Endothelial cell of umbilical vein (primary cell): ENCODE data around the gene NTN1. TPM values are rescaled to one million over a fixed set of nuclear protein-coding genes. Genes with fewer than 3 reads are reported as not detected.

ENCODE experiments used
- BruUV-seq: library from RNA; stranded (reverse); fragments of 400-500 nt; replicated peaks from 2 replicates; lab custom pipeline; 2021; lab: Mats Ljungman, UMichigan
- CTCF ChIA-PET: fragments of 300-600, 350-600 bp; sonication (Branson Sonifier 250); formaldehyde crosslinking; loops from one replicate; lab custom pipeline; 2021; ENCODE audit warnings: antibody characterized with exemption, inconsistent platforms; lab: Charles Lee
- POLR2A ChIA-PET: fragments of 300-600, 350-600 bp; sonication (Branson Sonifier 250); formaldehyde crosslinking; loops from one replicate; lab custom pipeline; 2021; ENCODE audit warnings: antibody characterized with exemption, inconsistent platforms; lab: Charles Lee
- DNase-seq: peaks from one replicate; pipeline ENCODE4 v3.0.0-alpha.2; 2011; ENCODE audit warnings: low read depth, low spot score
- FAIRE-seq: peaks from 2 replicates; lab custom pipeline; 2011; peaks lifted over from hg19 to GRCh38; lab: Jason Lieb, UNC
- H2AFZ ChIP-seq: 2 replicates; pipeline ENCODE4 v1.6.0; 2012; ENCODE audit warnings: low read depth, low read length, control low read depth, inconsistent platforms
- H3K27ac ChIP-seq: 2 replicates; pipeline ENCODE4 v1.5.1; 2011; ENCODE audit warnings: low read depth, mild to moderate bottlenecking, control low read depth, low read length, moderate library complexity; ENCODE audit not compliant: insufficient read depth
- H3K27me3 ChIP-seq, 2 experiments: 2 replicates each; pipeline versions ENCODE4 v1.6.0 to v1.6.1; 2011; ENCODE audit warnings: low read length in 2 of 2, mixed read lengths in 1 of 2; ENCODE audit not compliant: control insufficient read depth in 2 of 2, insufficient read depth in 2 of 2
- H3K36me3 ChIP-seq, 2 experiments: 2 replicates in 1 of 2; 3 replicates in 1 of 2; pipeline ENCODE4 v1.5.1; 2011; ENCODE audit warnings: low read length in 2 of 2, mild to moderate bottlenecking in 1 of 2, moderate library complexity in 1 of 2; ENCODE audit not compliant: control insufficient read depth in 2 of 2, insufficient read depth in 2 of 2; ENCODE audit errors: extremely low read depth in 1 of 2
- H3K4me1 ChIP-seq: 3 replicates; pipeline ENCODE4 v1.5.1; 2011; ENCODE audit warnings: mild to moderate bottlenecking, low read length; ENCODE audit not compliant: control insufficient read depth, insufficient read depth; ENCODE audit errors: extremely low read depth
- H3K4me2 ChIP-seq: 2 replicates; pipeline ENCODE4 v1.6.1; 2011; ENCODE audit warnings: low read length, control low read depth, mixed read lengths; ENCODE audit not compliant: insufficient read depth
- H3K4me3 ChIP-seq, 3 experiments: fragments of 200-600 bp in 1 of 3; sonication (generic), shearing (Covaris generic) in 1 of 3; replicated peaks in 1 of 3; 2 replicates each; pipeline ENCODE4 v1.5.1; 2011 to 2016; ENCODE audit warnings: control low read depth in 3 of 3, low read length in 3 of 3, mild to moderate bottlenecking in 2 of 3, inconsistent platforms in 1 of 3, low read depth in 1 of 3, moderate library complexity in 1 of 3; ENCODE audit not compliant: insufficient read depth in 1 of 3
- H3K79me2 ChIP-seq: 2 replicates; pipeline ENCODE4 v1.6.0; 2012; ENCODE audit warnings: low read length, inconsistent platforms; ENCODE audit not compliant: control insufficient read depth, insufficient read depth
- H3K9ac ChIP-seq: replicated peaks from 2 replicates; pipeline ENCODE3; 2011; ENCODE audit warnings: low read length, control low read depth; ENCODE audit not compliant: insufficient read depth; ENCODE audit errors: extremely low read depth
- H3K9me1 ChIP-seq: replicated peaks from 3 replicates; pipeline ENCODE4 v1.6.0; 2011; ENCODE audit warnings: mild to moderate bottlenecking, low read length; ENCODE audit not compliant: control insufficient read depth, insufficient read depth; ENCODE audit errors: extremely low read depth
- H3K9me3 ChIP-seq: replicated peaks from 2 replicates; pipeline ENCODE4 v1.5.1; 2012; ENCODE audit warnings: low read length, inconsistent platforms; ENCODE audit not compliant: control insufficient read depth, insufficient read depth
- H4K20me1 ChIP-seq: replicated peaks from 2 replicates; pipeline ENCODE3; 2011; ENCODE audit warnings: mild to moderate bottlenecking, low read length; ENCODE audit not compliant: control insufficient read depth, insufficient read depth; ENCODE audit errors: extremely low read depth
- EZH2 ChIP-seq: IDR thresholded peaks from 2 replicates; pipeline ENCODE4 v1.6.1; 2012; ENCODE audit warnings: borderline replicate concordance, low read depth, mild to moderate bottlenecking, moderate library complexity, low read length, inconsistent platforms; ENCODE audit not compliant: severe bottlenecking
- FOS ChIP-seq: IDR thresholded peaks from 2 replicates; pipeline ENCODE4 v1.6.1; 2011; ENCODE audit warnings: mild to moderate bottlenecking, low read length, moderate library complexity, borderline replicate concordance; ENCODE audit not compliant: insufficient read depth
- GATA2 ChIP-seq: IDR thresholded peaks from 2 replicates; pipeline ENCODE4 v1.7.0; 2011; ENCODE audit warnings: low read depth, mild to moderate bottlenecking, moderate library complexity, mixed read lengths, low read length; ENCODE audit not compliant: insufficient read length, insufficient read depth
- JUN ChIP-seq: IDR thresholded peaks from 2 replicates; pipeline ENCODE4 v1.6.1; 2011; ENCODE audit warnings: borderline replicate concordance, low read depth; ENCODE audit not compliant: insufficient read length, insufficient read depth
- MYC ChIP-seq: IDR thresholded peaks from one replicate; pipeline ENCODE4 v1.6.1; 2011; ENCODE audit warnings: mild to moderate bottlenecking, low read depth, low read length
- POLR2A ChIP-seq: IDR thresholded peaks from 2 replicates; pipeline ENCODE4 v1.6.1; 2012; ENCODE audit warnings: low read depth, mild to moderate bottlenecking, control low read depth, low read length
- dilution Hi-C: fragments of 300-500 bp; cut with MboI; formaldehyde crosslinking; loops from one replicate; pipeline ENCODE4 v1.15.0; 2019; ENCODE audit warnings: low sequenced_read_pairs; ENCODE audit not compliant: extremely low pct_ligation_motif_present
- intact Hi-C: fragments of 100-400 bp; cut with micrococcal nuclease; formaldehyde crosslinking; loops from one replicate; pipeline ENCODE4 v1.10.0; 2022
- polyA plus RNA-seq, 4 experiments: library from polyadenylated mRNA; depleted of rRNA in 3 of 4; stranded (reverse) in 3 of 4; unstranded in 1 of 4; fragments of >200 nt; gene quantifications; 2 replicates each; pipeline versions ENCODE4 v1.2.1 to v1.2.3, GENCODE V29; 2011 to 2012; ENCODE audit warnings: missing spikeins in 1 of 4
- total RNA-seq: library from RNA; stranded (reverse); gene quantifications from 2 replicates; pipeline ENCODE4 v1.2.3, GENCODE V29; 2021
- TF ChIP-seq, protein P1 (sequence below), 2 donors: IDR thresholded peaks; 1 replicate in 1 of 2; 2 replicates in 1 of 2; pipeline ENCODE4 v1.5.1; 2011; ENCODE audit warnings: low read length in 2 of 2, mild to moderate bottlenecking in 2 of 2, moderate library complexity in 2 of 2, control low read depth in 1 of 2, inconsistent platforms in 1 of 2, low read depth in 1 of 2; ENCODE audit not compliant: insufficient read depth in 1 of 2; ENCODE audit errors: extremely low read depth in 1 of 2
- TF ChIP-seq, protein P2 (sequence below): IDR thresholded peaks from 2 replicates; pipeline ENCODE4 v1.6.1; 2011; ENCODE audit not compliant: insufficient read depth, insufficient read length

The NTN1 gene
- total and polyA plus RNA-seq, 2 donors (not counting 3 experiments of a cell fraction or from before 2014, with no cell fraction given): 0.10 to 0.18 TPM

DNA sequence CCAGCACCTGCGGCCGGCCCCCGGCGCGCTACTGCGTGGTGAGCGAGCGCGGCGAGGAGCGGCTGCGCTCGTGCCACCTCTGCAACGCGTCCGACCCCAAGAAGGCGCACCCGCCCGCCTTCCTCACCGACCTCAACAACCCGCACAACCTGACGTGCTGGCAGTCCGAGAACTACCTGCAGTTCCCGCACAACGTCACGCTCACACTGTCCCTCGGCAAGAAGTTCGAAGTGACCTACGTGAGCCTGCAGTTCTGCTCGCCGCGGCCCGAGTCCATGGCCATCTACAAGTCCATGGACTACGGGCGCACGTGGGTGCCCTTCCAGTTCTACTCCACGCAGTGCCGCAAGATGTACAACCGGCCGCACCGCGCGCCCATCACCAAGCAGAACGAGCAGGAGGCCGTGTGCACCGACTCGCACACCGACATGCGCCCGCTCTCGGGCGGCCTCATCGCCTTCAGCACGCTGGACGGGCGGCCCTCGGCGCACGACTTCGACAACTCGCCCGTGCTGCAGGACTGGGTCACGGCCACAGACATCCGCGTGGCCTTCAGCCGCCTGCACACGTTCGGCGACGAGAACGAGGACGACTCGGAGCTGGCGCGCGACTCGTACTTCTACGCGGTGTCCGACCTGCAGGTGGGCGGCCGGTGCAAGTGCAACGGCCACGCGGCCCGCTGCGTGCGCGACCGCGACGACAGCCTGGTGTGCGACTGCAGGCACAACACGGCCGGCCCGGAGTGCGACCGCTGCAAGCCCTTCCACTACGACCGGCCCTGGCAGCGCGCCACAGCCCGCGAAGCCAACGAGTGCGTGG lies 1.5 kb downstream of the NTN1 start:
- Histone ChIP-seq H3K27ac (no peak overlapping the region), H3K79me2 (no peaks in the 10 kb centered on the region), H3K27me3 (peaks cover 24 to 54% of the 10 kb centered on the region in 2 experiments), H2AFZ (no peak overlapping the region), H3K4me1 (peaks cover 2% of the 10 kb centered on the region), H3K9me3 (no peaks in the 10 kb centered on the region), H3K9ac (no peak overlapping the region), H3K4me2 (peak overlapping the region; percentile 58), H3K36me3 (no peaks in the 10 kb centered on the region), H3K4me3 (peak overlapping the region in 1 of 3 experiments; percentile 37), H4K20me1 (no peaks in the 10 kb centered on the region), H3K9me1 (no peaks in the 10 kb centered on the region)
- no TSS peak for BruUV-seq
- FAIRE-seq: no peak
- CTCF ChIA-PET: interaction anchor here (1.6 kb wide), 1 partner anchor 500 kb away, joined by 9 read pairs; no protein-coding TSS in a partner anchor
- peak; percentile 28 for DNase-seq
- dilution Hi-C loops: no loop called here
- POLR2A ChIA-PET: no interaction called here
- intact Hi-C loops: no loop called here
- TF ChIP-seq, protein P1, sequence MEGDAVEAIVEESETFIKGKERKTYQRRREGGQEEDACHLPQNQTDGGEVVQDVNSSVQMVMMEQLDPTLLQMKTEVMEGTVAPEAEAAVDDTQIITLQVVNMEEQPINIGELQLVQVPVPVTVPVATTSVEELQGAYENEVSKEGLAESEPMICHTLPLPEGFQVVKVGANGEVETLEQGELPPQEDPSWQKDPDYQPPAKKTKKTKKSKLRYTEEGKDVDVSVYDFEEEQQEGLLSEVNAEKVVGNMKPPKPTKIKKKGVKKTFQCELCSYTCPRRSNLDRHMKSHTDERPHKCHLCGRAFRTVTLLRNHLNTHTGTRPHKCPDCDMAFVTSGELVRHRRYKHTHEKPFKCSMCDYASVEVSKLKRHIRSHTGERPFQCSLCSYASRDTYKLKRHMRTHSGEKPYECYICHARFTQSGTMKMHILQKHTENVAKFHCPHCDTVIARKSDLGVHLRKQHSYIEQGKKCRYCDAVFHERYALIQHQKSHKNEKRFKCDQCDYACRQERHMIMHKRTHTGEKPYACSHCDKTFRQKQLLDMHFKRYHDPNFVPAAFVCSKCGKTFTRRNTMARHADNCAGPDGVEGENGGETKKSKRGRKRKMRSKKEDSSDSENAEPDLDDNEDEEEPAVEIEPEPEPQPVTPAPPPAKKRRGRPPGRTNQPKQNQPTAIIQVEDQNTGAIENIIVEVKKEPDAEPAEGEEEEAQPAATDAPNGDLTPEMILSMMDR (IDR thresholded peaks at IDR 0.05; ENCODE audit: extremely low read depth in 1 of 2, insufficient read depth in 1 of 2, low read depth in 1 of 2, low read length in 2 of 2): no peak
- TF ChIP-seq GATA2: no peak
- TF ChIP-seq, protein P2, sequence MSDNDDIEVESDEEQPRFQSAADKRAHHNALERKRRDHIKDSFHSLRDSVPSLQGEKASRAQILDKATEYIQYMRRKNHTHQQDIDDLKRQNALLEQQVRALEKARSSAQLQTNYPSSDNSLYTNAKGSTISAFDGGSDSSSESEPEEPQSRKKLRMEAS: no peak
- no peak for TF ChIP-seq POLR2A
- TF ChIP-seq FOS: no peak
- peak; percentile 91 for TF ChIP-seq EZH2
- no peak for TF ChIP-seq MYC
- no peak for TF ChIP-seq JUN
